GM18868 (cell line): ENCODE results near the gene ASB4.
"Not testable (repeated sequence)": the region's sequence is repeated elsewhere in the genome, so short reads cannot be mapped to it uniquely, and the experiment has no call there.

Experiments used
- ATAC-seq: cut with Tn5 transposase; IDR thresholded peaks from one replicate; pipeline ENCODE4 v1.9.1; 2021; ENCODE audit warnings: mild to moderate bottlenecking, moderate library complexity; ENCODE audit not compliant: unreplicated experiment

The ASB4 gene, protein sequence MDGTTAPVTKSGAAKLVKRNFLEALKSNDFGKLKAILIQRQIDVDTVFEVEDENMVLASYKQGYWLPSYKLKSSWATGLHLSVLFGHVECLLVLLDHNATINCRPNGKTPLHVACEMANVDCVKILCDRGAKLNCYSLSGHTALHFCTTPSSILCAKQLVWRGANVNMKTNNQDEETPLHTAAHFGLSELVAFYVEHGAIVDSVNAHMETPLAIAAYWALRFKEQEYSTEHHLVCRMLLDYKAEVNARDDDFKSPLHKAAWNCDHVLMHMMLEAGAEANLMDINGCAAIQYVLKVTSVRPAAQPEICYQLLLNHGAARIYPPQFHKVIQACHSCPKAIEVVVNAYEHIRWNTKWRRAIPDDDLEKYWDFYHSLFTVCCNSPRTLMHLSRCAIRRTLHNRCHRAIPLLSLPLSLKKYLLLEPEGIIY

DNA sequence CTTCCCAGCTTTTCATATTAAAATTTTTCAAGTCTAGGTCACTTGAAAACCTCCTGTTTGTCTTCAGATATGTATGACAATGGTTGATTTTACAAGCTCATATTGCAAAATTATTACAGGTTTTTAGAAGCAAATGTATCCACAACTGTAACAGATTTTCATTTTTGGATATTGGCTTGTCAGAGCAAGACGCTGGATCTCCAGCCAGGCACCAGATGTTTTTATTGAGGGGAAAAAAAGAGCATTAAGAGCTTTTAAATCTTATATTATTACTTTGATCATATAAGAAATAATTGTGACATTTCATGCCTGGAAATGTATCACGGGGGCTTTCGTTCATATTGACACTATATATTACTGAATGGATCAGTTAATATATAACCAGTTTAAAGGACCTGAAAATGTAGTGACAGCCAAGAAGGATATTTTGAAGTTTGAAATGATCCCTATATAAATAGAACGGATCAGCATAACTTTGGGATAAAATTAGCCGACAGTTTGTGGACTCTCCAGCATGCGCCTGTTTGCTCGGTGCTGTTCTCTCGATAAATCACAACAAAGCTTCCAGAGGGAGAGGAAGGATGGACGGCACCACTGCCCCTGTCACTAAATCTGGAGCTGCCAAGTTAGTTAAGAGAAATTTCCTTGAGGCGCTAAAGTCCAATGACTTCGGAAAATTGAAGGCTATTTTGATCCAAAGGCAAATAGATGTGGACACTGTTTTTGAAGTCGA, at the start of gene ASB4:
ASB4 (plus strand) TSS at position 553 of the 733 bp plus-strand sequence; CDS start at position 582, 29 bp downstream.
- no peak for ATAC-seq

DNA sequence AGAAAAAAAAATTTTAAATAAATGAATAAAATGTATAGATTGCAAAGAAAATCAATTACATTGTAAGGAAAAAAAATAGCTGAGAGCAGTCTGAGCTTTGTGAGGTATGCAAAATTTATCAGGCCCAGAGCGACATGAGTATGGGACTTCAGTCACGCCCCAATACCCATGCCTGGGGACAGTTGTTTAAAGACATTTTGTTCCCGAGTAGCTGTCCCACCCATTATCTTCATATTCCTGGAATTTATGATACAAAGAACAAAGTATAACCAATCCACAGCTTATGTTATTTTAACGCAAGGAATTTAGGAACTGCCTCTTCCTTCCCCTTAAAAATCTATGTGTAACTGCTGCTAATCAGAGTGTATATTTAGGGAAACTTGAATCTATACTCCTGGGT, 49.3 kb upstream of the ASB4 start:
- ATAC-seq = no peak

DNA sequence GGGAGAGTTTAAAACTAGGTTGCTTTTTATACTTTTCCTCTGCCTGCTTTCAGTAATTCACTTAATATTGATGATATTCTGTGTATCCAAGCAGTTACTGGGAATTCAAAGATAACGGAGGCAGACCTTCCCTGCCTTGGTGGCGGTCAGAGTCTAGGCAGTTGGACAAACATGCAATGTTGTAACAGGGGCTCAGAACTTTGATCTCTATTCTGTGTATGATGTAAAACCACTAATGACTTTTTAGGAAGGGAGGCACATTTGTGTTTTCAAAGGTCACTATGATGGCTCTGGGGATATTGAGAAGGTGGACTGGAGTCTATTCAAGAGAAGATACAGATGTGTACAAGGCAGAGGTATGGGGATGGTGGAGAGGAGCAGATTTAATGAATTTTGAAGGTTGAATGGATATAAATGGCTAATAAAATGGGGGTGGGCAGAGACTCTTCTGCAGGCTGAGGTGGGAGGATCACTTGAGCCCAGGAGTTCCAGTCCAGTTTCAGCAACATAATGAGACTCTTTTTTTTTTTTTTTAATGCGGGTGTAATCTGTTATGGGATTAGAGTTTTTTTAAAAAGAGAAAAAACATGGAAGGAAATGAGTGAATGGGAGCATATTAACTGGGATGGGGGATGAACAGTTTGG, 45.2 kb upstream of the ASB4 start:
- no peak for ATAC-seq

DNA sequence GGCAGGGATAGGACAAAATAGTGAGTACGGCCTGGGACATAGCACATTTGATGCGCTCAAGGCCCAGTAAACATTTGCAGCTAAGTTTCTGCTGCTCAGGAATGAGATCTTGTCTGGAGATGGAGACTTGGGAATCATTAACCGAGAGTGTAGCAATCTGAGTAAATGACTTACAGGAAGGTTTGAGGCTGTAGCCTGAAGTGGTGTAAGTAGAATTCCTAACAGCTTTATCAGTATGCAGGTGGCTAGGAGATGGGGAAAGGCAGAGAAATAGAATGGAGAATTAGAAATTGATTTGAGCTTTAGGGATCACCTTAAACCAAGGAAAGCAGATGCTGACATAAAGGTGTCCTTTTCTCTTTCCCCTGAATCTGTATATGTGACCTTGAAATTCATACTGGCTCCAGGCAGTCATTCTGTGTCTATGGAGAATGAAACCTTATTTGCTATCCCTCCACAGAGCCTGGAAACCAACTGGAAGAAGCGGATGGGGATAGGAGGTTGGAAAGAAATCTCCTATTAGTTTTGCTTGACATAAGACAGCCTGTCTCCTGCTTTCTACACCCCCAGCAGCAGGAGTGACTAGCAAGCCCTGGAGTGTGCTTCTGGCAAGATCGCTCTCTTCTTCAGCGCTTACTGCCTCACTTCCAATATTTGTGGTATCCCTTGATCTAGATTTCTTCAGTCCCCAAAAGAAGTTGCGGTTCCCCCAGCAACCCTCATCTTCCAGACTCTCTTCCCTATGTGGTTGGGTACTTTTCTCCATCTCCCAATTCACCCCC, 44.5 kb upstream of the ASB4 start:
- no peak for ATAC-seq

DNA sequence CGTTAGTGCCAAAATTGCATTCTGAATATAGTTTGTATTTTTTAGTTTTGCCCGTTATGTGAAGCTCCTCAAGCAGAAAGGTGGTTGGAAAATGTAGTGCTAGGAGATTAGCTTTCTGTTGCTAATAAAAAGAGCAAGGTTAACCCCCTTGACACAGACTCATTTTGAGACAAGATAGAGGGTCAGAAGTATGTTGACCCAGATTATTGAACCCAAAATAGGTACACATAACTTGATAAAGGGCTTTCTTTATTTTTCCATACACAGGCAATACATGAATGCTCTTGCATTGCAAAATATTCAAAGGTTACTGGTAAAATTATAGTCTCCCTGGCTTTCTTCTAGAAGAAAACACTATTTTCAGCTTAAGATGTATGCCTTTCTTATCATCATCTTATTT, 40.9 kb upstream of the ASB4 start:
- no peak for ATAC-seq

DNA sequence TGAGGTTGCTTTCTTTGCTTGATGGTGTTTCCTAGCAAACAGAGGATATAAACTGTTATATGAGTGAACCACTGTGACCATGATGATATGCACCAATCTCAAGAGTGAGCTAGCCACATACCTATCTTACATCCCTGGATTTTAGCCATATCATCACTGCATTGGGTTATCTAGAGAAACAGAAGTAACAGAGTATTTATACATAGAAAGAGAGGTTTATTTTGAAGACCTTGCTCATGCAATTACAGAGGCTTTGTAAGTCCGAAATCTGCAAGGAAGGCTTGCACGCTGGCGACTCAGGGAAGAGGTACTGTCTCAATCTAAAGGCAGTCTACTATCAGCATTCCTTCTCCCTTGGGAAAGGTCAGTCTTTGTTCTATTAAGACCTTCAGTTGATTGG, 39.1 kb upstream of the ASB4 start:
- no peak for ATAC-seq

DNA sequence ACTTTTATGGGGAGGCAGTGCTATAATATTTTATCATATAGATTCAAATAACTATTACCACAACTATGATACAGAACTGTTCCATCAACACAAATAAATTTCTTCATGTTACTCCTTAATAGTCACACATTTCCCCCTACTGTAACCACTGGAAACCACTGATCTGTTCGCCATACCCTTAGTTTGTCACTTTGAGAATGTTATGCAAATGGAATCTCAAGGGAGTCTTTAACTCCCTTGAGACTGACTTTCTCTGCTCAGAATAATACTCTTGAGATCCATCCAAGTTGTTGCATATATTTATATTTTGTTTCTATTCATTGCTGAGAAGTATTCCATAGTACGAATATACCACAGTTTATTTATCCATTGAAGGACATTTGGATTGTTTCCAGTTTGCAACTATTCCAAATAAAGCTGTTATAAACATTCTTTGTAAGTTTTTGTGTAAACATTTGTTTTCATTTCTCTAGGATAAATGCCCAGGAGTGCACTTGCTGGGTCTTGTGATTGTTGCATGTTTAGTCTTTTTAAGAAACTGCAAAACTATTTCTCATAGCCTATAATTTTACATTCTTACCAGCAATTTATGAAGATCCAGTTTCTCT, 31.2 kb upstream of the ASB4 start:
- ATAC-seq = peak; percentile 61

DNA sequence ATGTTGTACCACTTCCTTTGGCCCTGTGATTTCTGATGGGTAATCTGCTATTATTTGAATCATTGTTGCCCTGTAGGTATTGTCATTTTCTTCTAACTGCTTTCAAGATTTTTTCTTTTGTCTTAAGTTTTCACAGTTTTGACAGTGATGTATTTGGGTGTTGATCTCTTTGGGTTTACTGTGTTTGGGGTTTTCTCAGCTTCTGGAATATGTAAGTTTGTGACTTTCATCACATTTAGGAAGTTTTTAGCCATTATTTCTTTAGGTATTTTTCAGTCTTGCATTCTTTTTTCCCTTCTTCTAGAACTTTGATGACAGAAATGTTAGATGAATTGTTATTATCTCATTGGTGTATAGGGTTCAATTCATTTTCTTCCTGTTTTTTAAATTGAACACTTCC, 27.8 kb upstream of the ASB4 start:
- no peak for ATAC-seq

DNA sequence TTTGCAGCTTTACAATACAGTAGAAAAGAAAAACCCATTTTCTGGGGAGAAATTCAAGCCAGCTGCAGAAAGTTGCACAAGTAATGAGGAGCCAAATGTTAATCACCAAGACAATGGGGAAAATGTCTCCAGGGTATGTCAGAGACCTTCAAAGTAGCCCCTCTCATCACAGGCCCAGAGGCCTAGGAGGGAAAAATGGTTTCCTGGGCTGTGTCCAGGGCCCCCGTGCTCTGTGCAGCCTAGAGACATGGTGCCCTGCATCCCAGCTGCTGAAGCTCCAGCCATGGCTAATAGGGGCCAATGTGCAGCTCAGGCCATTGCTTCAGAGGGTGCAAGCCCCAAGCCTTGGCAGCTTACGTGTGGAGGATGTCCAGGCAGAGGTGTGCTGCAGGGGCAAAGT, 25.1 kb upstream of the ASB4 start:
- ATAC-seq = not testable (repeated sequence)

DNA sequence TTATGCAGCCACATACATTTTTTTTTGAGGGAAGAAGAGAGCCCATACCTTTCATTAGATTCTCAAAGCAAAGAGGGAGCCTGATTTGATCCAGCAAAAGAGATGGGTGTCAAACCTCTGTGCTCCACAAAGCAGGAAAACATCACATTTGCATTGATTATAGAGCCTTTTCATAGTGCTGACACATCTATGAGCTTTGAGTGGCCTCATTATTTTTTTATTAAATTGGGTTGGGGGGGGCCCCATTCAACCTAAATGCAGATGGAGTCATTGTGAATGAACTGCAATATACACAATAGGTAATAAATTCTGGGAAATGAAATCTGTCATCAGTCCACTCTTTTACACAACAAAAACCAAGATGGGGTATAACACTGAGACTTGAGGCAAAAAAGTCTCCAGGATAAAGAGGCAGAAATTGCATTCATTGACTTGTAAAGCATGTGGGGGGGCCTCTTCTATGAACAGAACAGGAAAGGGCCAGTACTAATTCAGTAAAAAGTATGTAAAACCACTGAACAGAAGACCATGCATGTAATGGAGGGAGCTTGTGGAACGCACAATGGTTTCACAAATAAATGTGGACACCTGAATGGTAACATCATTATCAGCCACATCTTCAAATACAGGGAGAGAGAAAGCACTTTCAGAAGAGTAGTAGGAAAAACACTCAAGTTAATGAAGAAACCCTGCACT, 17.7 kb upstream of the ASB4 start:
- ATAC-seq = no peak

DNA sequence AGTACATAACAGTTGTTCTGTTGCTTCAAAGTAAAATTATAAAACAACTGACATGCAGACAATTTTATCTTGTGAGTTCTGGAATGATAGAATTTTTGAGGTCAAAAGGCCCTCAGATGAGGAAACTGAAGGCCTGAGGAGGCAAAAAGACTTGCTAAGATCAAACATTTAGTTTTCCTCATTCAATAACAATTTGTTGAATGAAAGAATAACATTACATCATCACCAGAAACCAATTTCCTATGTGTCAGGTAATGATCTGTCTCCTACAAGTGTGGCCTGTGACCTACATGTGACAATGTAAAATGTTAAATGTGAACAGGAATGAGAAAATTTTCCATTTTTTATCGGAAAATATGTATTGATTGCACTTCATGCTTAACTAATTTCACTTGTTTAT, 16.6 kb upstream of the ASB4 start:
- ATAC-seq = no peak

DNA sequence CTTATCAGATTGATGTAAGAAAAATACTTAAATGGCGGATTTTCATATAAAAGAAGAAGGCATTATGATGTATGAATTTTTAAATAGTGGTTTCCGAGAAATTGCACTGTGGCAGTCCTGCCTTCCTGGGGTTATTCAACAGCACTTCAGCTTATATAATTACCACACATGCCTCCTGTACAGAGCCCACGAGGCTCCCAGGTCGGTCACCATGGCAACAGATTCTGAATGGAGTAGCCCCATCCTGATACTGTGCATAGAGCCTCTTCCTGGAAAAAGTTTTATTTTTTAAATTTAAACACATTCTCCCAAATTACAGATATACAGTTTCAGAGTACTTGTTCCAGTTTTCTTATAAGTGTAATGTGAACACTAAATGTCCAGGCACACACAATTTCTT, 15.9 kb upstream of the ASB4 start:
- no peak for ATAC-seq

DNA sequence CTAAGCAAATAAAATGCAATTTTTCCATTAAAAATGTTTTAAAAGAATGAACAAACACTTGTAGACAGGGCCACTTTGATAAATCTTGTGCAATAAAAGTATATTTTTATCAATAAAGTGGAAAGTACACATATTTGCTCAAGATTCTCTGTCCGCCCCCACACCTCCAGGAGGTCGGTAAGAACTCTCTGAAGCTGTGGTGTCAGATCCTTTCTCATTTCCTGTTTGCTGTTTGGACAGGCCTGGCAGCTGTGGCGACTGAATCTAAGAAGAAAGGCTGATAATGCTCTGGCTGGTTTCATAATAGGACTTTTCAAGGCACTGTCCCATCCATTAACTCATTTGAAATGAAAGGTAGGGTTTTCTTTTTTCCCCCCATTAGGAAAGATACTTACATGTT, 15.3 kb upstream of the ASB4 start:
- peak; percentile 99 for ATAC-seq

DNA sequence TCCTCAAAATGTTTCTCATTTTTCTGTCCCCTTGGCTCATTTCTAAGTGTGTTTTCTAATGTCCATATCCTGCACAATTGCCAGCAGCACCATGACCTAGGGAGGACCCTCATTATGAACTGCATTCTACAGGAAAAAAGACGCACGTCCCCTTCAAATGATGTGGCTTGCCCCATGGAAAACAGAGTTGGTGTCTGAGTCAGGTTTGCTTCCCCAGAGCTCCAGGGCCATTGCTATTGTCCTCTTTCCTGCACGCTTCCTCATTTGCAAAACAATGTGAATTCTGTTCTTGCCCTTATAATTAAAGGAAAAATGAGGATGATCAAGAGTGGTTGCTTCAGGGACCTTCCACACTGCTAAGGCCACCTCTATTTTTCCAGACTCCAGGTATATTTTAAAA, 14.7 kb upstream of the ASB4 start:
- ATAC-seq = no peak

DNA sequence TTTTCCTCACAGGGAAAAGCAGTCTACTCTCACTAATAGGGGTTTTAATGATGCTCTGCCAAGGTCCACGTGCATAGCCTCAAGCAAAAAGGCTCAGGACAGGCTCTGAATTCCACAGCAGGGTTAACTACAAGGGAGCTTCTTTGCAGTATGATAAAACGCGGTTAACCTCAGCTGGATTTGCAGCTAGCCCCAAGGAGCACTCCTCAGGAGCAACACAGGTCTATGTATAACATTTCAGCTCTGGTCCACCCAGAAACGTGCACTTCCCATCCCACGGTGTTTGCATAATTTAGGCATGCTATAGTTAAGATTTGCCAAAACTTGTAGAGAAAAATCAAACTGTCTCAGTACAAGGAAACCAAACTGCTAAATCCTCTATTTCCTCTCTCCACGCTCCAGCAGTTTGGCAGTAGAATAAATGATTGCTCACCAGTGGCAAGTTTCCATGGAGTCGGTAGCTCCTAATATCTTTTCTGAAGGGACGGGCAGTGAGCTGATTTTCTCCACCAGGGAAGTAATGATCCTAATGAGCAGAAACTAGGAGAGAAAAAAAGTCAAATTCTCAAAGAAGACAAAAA, 13.1 kb upstream of the ASB4 start:
- no peak for ATAC-seq

DNA sequence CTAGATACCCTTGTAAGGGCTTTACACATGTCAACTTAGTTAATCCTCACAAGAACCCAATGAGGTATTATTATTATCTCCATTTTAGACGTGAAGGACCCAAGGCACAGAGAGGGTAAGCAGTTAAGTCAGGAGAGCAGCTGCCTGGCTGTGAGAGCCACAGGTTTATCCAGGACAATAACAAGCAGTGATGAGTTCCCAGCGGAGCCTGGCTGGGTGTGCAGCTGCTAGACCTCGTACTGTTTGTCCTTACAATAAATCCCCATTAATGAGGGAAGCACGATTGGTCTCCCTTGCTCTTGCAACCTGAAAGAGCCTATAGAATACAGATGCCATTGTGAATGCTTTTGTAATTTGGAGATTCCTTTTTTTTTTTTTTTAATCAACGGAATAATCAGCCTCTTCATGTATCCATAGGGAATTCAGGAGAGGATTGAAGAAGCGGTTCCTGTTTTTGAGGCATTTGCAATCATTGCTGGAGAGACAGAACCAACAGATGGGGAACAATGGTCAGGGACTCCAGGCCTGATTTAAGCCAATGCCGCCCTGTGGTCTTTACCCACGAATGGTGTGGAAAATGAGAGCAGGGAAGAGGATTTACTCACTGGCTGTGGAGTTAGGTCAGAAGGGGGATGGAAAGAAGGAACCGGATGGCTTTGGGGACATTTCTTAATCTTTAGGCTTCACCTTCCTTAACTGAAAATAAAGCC, 12.3 kb upstream of the ASB4 start:
- no peak for ATAC-seq

DNA sequence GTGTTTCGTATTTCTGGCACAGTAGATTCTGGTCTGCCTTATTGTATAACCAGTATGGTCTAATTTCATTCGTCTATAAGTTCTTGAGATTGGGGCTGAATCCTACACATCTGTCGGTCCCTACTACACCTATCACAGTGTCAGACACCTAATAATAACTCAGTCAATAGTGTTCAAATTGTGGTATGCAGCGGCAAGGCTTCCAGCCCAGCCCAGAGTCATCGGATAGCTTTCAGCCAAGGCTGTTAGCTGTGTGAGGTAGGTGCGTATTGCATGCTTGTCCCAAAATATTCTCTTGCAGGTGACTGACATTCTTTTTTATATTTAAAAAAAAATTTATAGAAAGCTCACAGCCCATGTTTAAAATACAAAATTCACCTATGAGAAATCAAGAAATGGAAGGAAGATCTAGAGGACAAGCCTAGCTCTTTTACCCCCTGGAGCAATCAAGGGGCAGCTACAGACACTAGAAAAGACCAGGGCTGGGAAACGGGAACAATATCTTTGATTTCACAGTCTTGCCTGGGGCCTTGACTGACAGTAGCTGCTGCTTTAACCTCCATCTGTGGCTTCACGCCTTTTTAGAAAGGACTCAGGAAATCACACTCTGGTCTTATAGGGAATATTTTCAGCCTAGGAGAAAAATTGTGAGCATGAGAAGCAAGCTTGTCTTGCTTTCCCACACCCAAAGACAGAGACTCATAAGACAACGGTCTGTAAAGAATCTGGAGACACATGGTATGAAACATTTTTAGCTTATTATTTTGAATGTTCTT, 9.5 kb upstream of the ASB4 start:
- no peak for ATAC-seq

DNA sequence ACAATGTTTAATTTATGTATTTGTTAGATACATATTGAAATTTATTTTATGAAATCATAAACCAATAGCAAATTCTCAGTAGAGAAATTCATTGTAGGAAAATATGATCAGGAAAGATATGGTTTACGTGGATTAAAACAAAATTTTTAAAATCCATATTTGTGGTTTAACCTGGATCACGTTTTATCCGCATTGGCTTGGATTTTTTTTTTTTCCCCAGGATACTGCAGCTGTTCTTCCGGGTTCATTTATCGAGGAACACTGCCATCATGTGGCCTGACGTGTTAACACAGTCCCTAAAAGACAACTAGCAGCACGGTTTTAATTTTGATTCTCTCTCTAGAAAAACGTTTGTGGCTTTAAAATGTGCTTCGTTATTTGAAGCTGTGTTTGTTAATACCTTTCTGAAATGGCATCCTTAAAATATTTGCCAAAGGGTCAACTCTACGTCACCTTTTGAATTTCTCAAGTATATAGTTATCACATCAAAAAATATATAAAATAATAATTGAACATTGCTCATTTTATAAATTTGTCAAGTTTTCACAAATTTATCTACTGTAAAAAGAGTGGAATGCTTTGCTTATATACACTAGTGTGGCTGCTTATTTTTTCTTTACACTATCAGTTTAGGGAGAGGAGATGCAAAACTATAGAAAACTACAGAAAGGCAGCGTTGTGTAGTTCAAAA, 8.7 kb upstream of the ASB4 start:
- ATAC-seq = peak; percentile 41
